Measurements from ENCODE around the gene ST6GALNAC6.
A peak's percentile ranks its signal among the peaks of the same experiment; 100 is the strongest.
"Not testable (repeated sequence)": the region's sequence is repeated elsewhere in the genome, so short reads cannot be mapped to it uniquely, and the experiment has no call there.

The ST6GALNAC6 gene

GRCh38 chr9:127872369-127873222 lies 26.8 kb downstream of the ST6GALNAC6 start:
- DNase-seq: no peak

- DNase-seq: no peak
These were observed 27.9 kb downstream of the ST6GALNAC6 start for GRCh38 chr9:127871531-127871930.

- DNase-seq: no peak
These were observed 28.5 kb downstream of the ST6GALNAC6 start for GRCh38 chr9:127870887-127871286.

- not testable (repeated sequence) for DNase-seq
These were observed 29.3 kb downstream of the ST6GALNAC6 start for GRCh38 chr9:127870153-127870491.

GRCh38 chr9:127869310-127870152 lies 29.9 kb downstream of the ST6GALNAC6 start:
- peak; percentile 60 to 91 (median 75) for DNase-seq

GRCh38 chr9:127868278-127868902 lies 31.0 kb downstream of the ST6GALNAC6 start:
- no peak for DNase-seq

- DNase-seq: no peak
These were observed 31.8 kb downstream of the ST6GALNAC6 start for GRCh38 chr9:127867356-127868277.

- no peak for DNase-seq
These were observed 32.9 kb downstream of the ST6GALNAC6 start for GRCh38 chr9:127866535-127866934.

- no peak for DNase-seq
These were observed 33.5 kb downstream of the ST6GALNAC6 start for GRCh38 chr9:127865645-127866464.

GRCh38 chr9:127863191-127863621 lies 36.2 kb downstream of the ST6GALNAC6 start:
- DNase-seq: no peak

- no peak for DNase-seq
These were observed 37.1 kb downstream of the ST6GALNAC6 start for GRCh38 chr9:127862075-127863011.

GRCh38 chr9:127860779-127861178 lies 38.6 kb downstream of the ST6GALNAC6 start:
- DNase-seq: no peak

- DNase-seq: no peak
These were observed 39.1 kb downstream of the ST6GALNAC6 start for GRCh38 chr9:127860260-127860659.

GRCh38 chr9:127858041-127858512 lies 41.3 kb downstream of the ST6GALNAC6 start:
- peak in 2 of 3 experiments; percentile 53 to 84 for DNase-seq

GRCh38 chr9:127857278-127857677 lies 42.1 kb downstream of the ST6GALNAC6 start:
- DNase-seq: no peak

GRCh38 chr9:127856729-127857116 lies 42.7 kb downstream of the ST6GALNAC6 start:
- no peak for DNase-seq

GRCh38 chr9:127856094-127856728 lies 43.2 kb downstream of the ST6GALNAC6 start:
- no peak for DNase-seq

GRCh38 chr9:127855522-127855921 lies 43.9 kb downstream of the ST6GALNAC6 start:
- no peak for DNase-seq

GRCh38 chr9:127854960-127855359 lies 44.4 kb downstream of the ST6GALNAC6 start:
- no peak for DNase-seq

Measured in NCI-H1417 (cell line).